T1000 (cell line): Measurements from ENCODE around the gene CCNG1.
"Not testable (repeated sequence)": the region's sequence is repeated elsewhere in the genome, so short reads cannot be mapped to it uniquely, and the experiment has no call there.

ENCODE experiments used
- DNase-seq: peaks from one replicate; lab custom pipeline; 2025; ENCODE audit warnings: mixed read lengths; lab: John Stamatoyannopoulos, UW

The CCNG1 gene

GRCh38 chr5:163444526-163444925, 7.1 kb downstream of the CCNG1 start:
- no peak for DNase-seq

- DNase-seq = no peak
Observed at GRCh38 chr5:163445345-163445744, 8.0 kb downstream of the CCNG1 start.

- no peak for DNase-seq
Observed at GRCh38 chr5:163447191-163447590, 9.8 kb downstream of the CCNG1 start.

DNA sequence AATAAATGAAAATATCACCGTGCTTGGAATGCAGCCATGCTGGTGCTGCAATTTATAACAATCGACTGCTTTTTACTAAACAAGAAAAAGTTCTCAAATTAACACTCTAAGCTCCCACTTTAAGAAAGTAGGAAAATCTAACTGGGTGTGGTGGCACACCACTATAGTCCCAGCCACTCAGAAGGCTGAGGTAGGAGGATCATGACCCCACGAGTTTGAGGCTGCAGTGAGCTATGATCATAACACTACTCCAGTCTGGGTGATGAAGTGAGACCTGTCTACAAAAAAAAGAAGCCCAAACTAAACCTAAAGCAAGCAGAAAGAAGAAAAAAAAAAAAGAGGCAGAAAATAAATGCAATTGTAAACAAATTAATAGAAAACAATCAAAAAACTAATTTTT, 10.5 kb downstream of the CCNG1 start:
- DNase-seq = no peak

GRCh38 chr5:163448491-163448890, 11.1 kb downstream of the CCNG1 start:
- DNase-seq = no peak

GRCh38 chr5:163451489-163451888, 14.1 kb downstream of the CCNG1 start:
- no peak for DNase-seq

DNA sequence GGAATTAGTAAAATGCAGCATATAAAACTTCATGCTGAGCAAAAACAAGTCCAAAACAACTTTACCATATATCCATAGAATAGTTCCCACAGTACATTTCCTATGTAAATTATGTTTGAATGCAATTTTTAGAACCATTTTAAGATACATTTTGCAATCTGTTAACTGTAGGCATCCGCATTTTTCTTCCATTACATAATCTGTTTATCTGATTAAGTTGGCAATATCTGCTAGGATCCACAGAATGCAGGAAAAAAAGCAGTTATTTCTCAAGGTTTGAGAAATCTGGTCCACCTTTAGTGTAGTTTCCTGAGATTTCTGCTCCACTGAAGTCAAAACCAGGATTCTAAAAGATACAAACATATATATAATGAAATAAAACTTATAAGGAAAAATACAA, 16.3 kb downstream of the CCNG1 start:
- no peak for DNase-seq

DNA sequence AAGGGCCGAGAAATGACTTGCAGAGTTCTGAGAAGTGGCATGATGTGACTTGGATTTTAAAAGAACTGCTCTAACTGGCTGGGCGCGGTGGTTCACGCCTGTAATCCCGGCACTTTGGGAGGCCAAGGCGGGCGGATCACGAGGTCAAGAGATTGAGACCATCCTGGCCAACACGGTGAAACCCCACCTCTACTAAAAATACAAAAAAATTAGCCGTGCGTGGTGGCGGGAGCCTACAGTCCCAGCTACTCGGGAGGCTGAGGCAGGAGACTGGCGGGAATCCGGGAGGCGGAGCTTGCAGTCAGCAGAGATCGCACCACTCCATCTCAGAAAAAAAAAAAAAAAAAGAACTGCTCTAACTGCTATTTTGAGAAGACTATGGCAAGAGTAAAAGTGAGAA, 18.0 kb downstream of the CCNG1 start:
- not testable (repeated sequence) for DNase-seq

DNA sequence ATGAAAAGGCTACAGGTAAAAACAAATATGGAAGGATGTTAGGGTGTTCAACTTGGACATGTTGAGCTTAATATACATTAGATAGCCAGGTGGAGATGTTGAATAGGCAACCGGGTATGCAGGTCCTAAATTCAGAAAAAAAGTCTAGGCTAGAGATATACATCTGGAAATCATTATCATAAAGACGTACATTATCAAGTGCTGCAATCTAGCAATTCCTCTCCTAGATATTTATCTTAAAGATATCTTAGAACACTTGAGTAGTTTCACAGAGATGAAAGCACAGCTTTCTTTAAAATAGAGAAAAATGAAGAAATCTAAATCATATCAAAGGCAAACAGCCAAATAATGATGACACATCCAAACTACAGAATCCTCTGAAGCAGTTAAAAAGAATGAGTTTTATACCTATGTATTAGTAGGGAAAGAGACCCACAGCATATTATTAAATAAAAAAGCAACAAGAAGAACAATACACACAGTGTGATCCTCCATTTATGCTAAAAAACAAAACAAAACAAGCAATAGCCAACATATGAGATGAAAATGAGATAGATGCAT, 18.7 kb downstream of the CCNG1 start:
- DNase-seq = no peak

DNA sequence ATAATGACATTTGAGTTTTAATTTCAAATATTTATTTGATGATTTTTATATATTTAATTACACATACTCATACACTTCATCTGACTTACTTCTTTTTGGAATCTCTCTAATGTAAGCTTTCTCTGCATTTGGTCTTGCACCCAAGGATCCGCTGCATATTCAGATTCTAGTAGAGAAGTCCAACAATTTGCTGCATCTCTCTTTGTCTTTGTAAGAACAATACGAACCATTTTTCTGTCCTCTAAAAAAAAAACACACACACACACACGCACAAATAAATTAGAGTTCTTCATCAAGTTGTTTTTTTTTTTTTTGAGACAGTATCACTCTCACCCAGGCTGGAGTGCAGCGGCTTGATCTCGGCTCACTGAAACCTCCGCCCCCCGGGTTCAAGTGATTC, 19.4 kb downstream of the CCNG1 start:
- no peak for DNase-seq

DNA sequence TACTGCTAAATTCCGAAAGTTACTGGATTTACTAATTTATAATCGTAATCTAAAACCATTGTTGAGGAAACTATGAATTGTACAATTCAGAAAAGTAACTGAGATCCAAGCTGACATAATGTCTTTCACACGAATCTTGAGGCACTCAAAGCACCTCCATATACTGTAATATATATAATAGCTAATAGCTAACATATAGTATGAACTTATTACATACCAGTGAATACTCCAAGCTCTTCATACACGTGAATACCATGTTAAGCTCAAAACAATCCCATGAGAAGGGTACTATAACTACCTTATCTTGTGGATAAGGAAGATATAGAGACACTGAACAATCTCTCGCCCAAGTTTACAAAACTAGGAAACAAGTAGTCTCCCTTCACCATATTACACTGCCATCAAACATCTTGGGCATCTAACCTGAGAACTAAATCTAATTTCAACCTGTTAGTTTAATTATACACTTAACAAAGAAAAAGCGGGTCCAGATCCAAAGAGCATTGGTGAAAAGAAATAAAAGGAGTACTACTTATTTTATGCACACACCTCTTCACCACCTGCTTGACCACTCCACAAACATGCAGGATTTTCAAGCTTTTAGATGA, 21.5 kb downstream of the CCNG1 start:
- DNase-seq = no peak

DNA sequence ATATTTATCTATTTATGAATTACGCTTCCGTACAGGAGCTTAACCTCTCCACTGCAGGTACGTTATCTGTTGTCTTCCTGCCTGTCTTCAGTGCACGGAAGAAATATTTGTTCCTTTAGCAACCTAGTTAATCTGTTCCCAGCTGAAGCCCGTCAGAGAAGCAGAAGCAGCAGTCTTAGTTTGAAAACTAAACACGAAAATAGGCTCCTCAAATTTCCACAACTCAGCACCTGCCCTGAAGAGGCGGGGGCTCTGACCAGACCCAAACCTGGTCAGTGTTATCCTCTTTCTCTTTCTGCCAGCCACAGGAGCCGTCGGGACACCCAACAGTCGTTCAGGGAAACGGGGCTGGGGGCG, 22.0 kb downstream of the CCNG1 start:
- DNase-seq = no peak

DNA sequence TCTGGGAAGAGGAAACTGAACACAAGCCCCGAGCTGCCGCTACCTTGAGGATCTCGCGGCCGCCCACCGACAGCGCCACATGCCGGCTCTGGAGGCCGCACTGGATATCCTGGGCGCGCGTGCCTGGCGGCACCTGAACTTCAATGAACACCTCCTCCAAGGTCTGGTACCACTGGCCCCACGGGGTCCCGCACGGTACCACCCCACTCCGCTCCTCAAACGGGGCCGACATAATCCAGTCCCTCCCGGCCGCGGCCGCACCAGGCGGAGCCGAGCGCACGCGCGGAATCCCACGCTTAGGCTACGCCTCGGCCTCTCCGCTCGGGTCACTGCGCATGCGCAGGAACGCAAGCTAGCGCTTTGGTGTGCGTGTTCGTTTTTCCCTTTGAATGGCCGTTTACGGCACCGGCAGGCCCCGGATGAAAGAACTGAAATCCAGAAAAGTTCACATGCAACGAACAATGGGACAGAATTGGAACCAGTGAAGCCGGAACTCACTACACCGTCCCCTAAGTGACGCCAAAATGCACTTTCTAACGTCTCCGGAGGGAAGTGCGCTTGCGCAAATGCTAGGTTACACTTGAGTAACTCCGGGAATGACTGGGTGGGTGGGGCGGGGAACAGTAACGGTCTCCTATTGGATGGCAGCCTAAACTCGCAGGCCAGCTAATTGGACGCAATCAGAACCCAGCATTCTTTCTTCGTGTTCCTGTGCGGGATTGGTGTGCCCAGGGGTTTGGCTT, 22.6 kb downstream of the CCNG1 start, which contains the start of gene NUDCD2:
TSS of gene NUDCD2 (minus strand) at position 284 of the 743 bp plus-strand sequence. CDS start at position 232, 52 bp downstream.
- DNase-seq = peak; percentile 96

GRCh38 chr5:163460562-163461171, 23.3 kb downstream of the CCNG1 start, which contains the start of gene HMMR:
HMMR (plus strand) TSS chr5:163460632; CDS start chr5:163460693, 61 bp downstream.
- DNase-seq = no peak

DNA sequence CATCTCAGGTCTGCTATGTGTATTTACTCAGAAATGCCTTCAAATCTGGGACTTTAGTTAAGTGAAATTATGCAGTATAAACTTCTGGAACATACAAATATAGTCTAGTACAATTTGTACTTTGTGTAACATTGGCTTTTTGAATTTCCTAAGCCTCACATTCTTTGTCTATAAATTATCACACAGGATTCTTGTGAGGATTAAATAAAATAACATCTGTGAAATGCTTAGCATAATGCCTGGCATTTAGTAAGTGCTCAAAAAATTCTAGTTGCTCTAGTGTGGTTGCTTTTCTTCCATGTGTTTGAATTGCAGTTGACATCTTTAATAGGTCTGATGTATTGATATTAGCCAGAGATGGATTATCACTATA, 25.7 kb downstream of the CCNG1 start:
- no peak for DNase-seq

DNA sequence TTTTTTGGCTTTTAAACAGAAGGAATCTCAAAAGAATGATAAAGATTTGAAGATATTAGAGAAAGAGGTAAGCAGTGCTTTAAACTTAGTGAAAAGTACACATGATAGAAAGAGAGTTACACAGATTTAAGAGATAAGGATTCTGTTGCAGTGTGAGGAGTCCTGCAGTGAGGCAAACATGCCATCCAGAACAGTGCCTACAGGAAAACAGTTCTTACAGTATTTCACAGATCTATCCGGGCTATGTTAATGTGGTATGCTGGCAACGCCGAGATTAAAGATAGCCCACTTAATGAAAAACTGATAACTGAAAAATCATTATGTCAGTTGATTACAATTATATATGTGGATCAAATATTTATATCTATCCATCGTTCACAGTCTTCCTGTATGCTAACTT, 30.3 kb downstream of the CCNG1 start:
- no peak for DNase-seq

GRCh38 chr5:163473635-163474243, 36.3 kb downstream of the CCNG1 start:
- DNase-seq = no peak

GRCh38 chr5:163475411-163475810, 38.0 kb downstream of the CCNG1 start:
- no peak for DNase-seq

DNA sequence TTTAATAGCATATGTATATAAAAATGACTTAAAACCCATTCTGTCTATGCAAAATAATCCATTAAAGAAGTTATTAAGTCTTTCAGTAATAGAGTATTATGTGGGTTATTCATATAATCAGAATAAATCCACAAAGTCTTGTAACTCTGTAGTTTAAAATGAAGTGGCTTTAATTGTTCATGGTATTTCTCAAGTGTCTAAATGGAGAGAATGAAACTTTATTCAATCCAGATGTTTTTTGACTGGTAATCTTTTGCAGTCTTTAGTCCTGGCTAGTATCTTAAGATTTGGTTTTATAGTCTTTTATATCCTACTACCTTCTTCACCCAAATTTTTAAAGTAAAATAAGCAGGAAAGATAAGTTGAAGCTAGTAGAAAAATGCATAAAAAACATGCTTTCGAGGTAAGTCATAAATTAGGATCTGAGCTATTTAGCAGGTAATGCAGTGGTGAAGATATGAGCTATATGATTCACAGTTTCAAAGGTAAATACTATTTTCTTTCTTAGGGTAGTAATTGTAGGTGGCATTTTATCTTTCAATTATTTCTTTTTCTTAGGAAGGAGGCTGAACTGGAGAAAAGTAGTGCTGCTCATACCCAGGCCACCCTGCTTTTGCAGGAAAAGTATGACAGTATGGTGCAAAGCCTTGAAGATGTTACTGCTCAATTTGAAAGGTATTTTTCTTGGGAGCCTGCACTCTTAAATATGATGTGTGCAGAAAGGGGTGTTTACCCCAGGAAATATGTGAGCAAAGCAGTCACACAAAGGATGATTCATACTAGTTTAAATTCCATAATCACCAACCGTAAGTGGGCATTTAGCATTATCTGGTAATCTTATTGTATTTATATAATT, 41.0 kb downstream of the CCNG1 start:
- DNase-seq = no peak

DNA sequence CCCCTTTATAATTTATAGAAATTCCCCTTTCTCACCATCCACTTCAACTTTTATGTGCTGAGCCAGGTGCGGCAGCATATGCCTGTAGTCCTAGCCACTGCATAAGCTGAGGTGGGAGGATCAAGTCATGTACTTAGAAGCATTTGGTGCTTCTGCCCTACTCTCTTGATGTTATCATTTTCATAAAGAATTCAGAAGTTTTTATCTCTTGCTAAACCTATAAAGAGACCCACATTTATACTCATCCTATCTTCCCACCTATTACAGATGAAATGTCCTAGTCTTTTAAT, 41.5 kb downstream of the CCNG1 start:
- no peak for DNase-seq

GRCh38 chr5:163489055-163489744, 51.8 kb downstream of the CCNG1 start:
- no peak for DNase-seq
